ENCODE data around the gene FOXM1.

The FOXM1 gene, protein sequence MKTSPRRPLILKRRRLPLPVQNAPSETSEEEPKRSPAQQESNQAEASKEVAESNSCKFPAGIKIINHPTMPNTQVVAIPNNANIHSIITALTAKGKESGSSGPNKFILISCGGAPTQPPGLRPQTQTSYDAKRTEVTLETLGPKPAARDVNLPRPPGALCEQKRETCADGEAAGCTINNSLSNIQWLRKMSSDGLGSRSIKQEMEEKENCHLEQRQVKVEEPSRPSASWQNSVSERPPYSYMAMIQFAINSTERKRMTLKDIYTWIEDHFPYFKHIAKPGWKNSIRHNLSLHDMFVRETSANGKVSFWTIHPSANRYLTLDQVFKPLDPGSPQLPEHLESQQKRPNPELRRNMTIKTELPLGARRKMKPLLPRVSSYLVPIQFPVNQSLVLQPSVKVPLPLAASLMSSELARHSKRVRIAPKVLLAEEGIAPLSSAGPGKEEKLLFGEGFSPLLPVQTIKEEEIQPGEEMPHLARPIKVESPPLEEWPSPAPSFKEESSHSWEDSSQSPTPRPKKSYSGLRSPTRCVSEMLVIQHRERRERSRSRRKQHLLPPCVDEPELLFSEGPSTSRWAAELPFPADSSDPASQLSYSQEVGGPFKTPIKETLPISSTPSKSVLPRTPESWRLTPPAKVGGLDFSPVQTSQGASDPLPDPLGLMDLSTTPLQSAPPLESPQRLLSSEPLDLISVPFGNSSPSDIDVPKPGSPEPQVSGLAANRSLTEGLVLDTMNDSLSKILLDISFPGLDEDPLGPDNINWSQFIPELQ

GRCh38 chr12:2877047-2877952 lies at the start of gene FOXM1, which contains the start of gene RHNO1:
Gene FOXM1 (minus strand): TSS chr12:2877174. CDS start chr12:2874478, 2,696 bp downstream.
Gene RHNO1 (plus strand): TSS chr12:2877223. CDS start chr12:2885367, 8,144 bp downstream.
- peak; percentile 87 for DNase-seq

DNA sequence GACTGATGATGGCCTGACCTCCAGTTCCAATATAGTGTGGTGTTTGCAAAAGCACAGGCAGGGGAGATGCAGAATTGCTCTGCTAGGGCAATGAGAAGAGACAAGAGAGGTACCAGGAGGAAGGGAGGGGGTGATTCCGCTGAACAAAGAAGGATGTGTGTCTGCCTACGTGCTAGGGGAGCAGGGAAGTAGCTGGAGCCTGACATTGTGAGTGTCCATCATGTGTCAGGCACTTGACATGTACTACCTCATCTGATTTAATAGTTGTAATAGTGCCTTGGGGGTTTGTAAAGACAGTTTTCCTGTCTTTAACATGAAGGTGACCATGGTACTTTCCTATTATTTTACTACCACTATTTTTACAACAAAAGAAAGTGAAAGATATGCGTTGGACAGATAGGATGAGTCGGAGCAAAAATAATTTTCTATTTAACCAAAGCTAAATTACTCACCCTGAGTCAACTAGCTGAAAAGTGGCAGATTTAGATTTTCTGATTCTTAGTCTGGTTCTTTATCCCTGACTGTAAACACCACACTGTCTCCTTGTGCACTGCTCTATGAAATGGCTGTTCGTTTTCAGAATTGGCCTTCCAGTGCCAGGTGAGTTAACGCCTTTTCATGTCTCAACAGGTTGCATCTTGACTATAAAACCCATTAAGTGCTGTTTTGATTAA lies 48.5 kb upstream of the FOXM1 start:
- DNase-seq, result peak; percentile 25

DNA sequence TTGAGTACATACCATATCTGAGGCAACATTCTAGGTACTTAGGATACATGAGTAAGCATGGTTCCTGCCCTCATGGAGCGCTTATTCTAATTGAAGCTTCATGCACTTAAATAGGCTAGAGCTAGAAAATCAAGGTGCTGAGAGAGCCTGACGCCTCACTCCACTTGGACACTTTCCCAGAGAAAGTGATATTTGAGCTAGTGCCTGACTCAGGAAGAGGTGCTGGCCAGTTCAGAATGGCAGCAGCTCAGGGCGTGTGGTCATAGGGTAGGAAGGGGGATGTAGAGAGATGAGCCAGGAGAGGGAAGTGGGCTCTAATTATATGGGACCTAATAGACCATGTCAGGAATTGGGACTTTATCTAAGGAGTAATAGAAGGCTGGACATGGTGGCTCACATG lies 47.0 kb upstream of the FOXM1 start:
- peak; percentile 27 for DNase-seq

DNA sequence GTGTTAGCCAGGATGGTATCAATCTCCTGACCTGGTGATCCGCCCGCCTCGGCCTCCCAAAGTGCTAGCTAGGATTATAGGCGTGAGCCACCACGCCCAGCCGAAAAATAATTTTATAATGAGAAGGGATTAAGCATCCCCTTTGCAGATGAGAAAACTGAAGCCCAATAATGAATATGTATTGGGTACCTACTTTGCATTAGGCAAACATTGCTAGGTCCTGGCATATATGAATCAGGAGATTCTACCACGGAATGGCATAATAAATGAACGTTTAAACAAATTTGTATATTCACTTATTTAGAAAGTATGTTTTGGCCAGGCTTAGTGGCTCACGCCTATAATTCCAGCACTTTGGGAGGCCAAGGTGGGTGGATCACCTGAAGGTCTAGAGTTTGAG lies 46.1 kb upstream of the FOXM1 start:
- DNase-seq, result no peak

DNA sequence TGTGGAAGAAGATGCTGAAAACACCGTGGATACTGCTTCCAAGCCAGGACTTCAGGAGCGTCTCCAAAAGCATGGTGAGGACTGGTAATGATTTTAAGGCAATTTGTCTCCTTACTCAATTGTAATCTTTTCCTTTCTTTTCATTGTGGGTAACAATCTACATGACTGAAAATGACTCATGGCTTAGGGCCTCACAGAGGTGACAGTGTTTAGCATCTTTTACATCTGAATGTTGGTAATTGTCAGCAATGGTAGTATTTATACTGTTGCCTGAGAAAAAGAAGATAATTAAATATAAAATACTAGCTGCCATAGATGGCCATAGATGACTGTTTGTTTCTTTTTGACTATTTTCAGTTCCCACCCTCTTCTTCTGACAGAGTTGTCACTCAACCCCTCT lies 45.4 kb upstream of the FOXM1 start:
- DNase-seq, result peak; percentile 41

- no peak for DNase-seq
Observed at GRCh38 chr12:2919249-2919648, 42.3 kb upstream of the FOXM1 start.

- no peak for DNase-seq
Observed at GRCh38 chr12:2912216-2912575, 35.2 kb upstream of the FOXM1 start.

GRCh38 chr12:2904260-2904659 lies 27.3 kb upstream of the FOXM1 start:
- no peak for DNase-seq

DNA sequence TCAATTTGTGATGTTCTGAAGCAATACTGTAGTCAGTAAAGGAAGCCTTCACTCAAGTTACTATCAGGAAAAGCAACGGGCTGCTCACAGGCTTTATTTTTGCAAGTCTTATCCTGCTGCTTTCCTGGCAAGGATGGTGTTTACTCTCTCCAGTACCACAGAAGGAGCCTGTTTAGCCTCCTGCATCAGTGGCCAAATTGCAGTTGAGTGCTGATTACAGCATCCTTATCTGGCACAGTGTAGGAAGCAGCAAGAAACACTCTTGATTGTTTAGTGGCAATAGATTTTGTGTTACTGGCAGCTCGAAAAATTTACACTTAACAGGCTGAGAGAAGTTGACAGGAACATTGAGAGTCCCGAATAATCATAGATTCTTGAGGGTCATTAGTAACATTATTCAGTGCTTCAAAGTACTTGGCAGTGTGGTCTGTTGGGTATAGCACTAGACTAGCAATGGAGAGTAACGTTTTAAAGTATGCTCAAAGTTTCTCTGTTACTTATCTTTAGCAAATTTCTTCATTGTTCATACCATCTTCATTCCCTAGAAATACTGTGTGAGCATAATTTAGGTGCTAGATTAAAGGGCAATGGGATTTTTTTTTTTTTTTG lies 25.4 kb upstream of the FOXM1 start:
- DNase-seq, result no peak

DNA sequence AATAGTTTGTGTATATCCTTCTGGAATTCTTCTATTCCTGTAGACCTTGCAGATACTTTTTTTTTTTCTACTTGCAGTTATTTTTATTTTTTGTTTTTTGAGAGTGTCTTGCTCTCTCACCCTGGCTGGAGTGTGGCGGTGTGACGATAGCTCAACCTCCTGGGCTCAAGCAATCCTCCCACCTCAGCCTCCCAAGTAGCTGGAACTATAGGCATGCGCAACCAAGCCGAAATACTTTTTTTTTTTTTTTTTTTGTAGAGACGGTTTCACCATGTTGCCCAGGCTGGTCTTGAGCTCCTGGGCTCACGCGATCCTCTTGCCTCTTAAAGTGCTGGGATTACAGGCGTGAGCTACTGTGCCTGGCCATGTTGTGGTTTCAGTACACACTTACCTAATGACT lies 23.7 kb upstream of the FOXM1 start:
- no peak for DNase-seq

- DNase-seq, result no peak
Observed at GRCh38 chr12:2897418-2897817, 20.4 kb upstream of the FOXM1 start.

DNA sequence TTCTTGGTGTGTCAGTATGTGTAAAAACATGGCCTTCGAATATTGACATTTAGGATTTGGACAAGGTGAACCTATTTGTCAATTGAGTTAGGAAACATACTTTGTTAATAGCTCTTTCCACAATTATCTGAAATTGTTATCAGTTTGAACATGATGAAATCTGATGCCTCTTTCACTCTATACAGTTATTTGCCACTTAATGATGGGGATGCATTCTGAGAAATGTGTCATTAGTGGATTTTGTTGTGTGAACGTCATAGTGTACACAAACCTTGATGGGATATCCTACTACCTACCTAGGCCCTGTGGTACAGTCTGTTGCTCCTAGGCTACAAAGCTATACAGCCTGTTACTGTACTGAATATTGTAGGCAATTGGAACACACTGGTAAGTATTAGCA lies 18.5 kb upstream of the FOXM1 start:
- DNase-seq, result peak; percentile 43

GRCh38 chr12:2895051-2895451 lies 18.1 kb upstream of the FOXM1 start:
- DNase-seq, result peak; percentile 32

- peak; percentile 89 for DNase-seq
Observed at GRCh38 chr12:2893007-2893406, 16.0 kb upstream of the FOXM1 start.

- peak; percentile 63 for DNase-seq
Observed at GRCh38 chr12:2892246-2892645, 15.3 kb upstream of the FOXM1 start.

DNA sequence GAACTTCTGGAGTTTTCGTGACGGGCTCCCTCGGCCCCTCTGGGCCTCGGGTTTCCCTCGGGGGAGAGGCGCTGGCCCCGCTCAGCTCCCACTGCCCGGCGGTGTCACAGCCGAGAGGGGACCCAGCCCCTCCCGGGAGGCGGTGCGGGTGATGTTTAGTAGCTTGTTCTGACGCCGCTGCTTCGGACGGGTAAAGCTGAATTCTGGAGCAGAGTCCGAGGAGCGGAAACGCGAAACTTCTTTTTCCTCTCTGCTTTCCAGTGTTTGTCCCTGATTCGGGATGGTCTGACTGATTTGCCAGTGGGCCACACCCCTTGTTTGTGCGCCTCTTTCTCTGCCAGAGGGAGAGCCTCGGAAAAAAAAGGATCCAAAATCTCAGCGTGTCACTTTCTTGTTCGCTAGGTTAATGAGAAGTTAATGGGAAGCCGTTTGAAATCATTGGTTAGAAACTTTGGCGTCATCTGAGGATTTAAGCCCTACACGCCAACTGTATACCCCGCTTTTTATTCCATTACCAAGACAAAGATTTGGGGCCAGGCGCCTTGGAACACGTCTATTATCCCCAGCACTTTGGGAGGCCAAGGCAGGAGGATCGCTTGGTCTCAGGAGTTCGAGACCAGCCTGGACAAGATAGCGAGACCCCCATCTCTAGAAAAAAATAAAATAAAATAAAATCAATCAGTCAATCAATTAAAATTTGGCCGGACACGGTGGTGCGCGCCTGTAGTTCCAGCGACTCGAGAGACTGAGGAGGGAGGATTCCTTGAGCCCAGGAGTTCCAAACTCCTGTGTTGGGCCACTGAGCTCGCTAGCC lies 14.5 kb upstream of the FOXM1 start:
- peak; percentile 77 for DNase-seq

DNA sequence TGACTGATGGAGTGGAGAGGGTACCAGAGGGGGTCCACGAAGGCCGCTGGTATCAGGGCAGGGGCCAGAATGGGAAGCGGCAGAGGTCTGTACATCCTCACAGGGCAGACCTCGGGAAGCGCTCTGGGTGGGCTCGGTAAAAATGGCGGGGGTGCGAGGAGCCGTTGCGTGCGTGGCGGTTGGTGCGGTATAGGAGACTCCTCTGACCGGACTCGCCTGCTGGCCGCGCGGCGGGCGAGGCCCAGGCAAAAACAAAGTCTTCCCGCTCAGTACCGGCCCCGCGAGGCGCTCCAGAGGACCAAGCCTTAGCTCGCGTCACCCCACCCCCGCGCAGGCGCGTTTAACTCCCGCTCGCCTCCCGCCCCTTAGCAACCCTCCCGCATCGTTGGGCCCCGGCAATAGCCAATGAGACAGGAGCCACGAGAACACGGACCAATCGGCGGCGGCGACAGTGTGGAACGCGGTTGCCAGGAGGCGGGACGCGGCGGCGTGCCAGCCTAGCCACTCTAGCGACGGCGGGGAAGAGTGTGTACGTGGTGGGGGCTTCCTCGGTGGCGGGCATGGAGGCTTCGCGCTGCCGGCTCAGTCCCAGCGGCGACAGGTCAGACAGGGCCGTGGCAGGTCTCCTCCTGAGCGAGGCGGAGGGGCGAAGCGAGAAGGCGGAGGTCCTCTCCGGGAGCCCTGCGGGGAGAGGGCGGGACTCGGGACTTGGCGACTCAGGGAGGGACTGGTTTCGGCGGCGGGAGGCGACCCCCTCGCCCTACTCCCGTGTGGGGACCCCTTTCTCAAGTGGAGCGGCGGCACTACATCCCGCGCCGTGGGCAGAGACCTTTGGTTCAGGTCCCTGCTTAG lies 13.6 kb upstream of the FOXM1 start, which contains the start of gene TULP3:
Gene TULP3, plus strand, starts transcription at position 504 of the 852 bp plus-strand sequence. Its CDS starts 57 bp downstream, at position 561.
- DNase-seq, result peak; percentile 98

DNA sequence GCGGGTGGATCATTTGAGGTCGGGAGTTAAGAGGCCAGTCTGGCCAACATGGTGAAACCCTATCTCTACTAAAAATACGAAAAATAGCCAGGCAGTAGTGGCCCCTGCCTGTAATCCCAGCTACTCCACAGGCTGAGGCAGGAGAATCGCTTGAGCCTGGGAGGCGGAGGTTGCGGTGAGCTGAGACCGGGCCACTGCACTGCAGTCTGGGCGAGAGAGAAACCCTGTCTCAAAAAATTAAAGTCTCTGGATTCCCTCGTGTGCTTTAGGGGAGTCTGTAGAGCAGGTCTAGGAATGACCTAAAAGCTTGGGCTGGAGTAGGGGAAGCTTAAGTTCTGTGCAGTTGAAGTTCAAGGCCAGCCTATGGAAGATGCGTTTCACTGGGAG lies 13.0 kb upstream of the FOXM1 start:
- no peak for DNase-seq

DNA sequence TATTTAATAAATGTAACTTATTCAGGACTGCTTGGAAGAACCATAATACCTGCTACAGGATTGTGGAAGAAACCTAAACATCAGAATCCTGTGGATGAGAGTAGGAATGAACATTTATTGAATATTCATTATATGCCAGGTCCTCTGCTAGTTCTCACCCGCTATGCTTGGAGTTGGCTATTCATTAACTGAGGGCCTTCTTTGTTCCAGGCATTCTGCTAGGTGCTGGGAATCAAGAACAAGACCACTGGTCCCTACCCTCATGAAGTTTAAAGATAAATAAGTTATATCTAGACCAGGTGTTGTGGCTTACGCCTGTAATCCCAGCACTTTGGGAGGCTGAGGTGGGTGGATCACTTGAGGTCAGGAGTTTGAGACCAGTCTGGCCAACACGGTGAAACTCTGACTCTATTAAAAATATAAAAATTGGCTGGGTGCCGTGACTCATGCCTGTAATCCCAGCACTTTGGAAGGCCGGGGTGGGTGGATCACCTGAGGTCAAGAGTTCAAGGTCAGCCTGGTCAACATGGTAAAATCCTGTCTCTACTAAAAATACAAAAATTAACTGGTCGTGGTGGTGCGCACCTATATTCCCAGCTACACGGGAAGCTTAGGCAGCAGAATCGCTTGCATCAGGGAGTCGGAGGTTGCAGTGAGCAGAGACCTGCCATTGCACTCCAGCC lies 9.9 kb upstream of the FOXM1 start:
- no peak for DNase-seq
